NT2/D1 (cell line): ENCODE results near the gene PRR7.

Experiments used
- DNase-seq: peaks from one replicate; pipeline ENCODE4 v3.0.0-alpha.2; 2011; ENCODE audit warnings: low read depth, low spot score
- H3K27me3 ChIP-seq: 2 replicates; pipeline ENCODE4 v1.6.0; 2011; ENCODE audit warnings: mild to moderate bottlenecking; ENCODE audit not compliant: insufficient read length, insufficient read depth
- H3K36me3 ChIP-seq: 2 replicates; pipeline ENCODE4 v1.6.1; 2011; ENCODE audit warnings: mild to moderate bottlenecking, low read length, mixed read lengths; ENCODE audit not compliant: insufficient read depth, insufficient read length
- H3K4me1 ChIP-seq: 2 replicates; pipeline ENCODE4 v1.5.1; 2011; ENCODE audit not compliant: insufficient read depth, insufficient read length
- H3K4me3 ChIP-seq: 2 replicates; pipeline ENCODE4 v1.5.1; 2011; ENCODE audit warnings: low read depth; ENCODE audit not compliant: insufficient read length
- H3K9ac ChIP-seq: 2 replicates; pipeline ENCODE4 v1.6.0; 2011; ENCODE audit warnings: low read depth; ENCODE audit not compliant: insufficient read length
- H3K9me3 ChIP-seq: 2 replicates; pipeline ENCODE4 v1.5.1; 2011; ENCODE audit warnings: mild to moderate bottlenecking, low read length; ENCODE audit not compliant: insufficient read depth
- SUZ12 ChIP-seq: IDR thresholded peaks from 2 replicates; pipeline ENCODE4 v1.6.1; 2011; ENCODE audit not compliant: insufficient read length, insufficient read depth; ENCODE audit errors: extremely low read depth
- YY1 ChIP-seq: IDR thresholded peaks from 2 replicates; pipeline ENCODE4 v1.6.1; 2011; ENCODE audit not compliant: insufficient read length, insufficient read depth
- ZNF274 ChIP-seq: IDR thresholded peaks from 2 replicates; pipeline ENCODE4 v1.6.1; 2011; ENCODE audit warnings: mild to moderate bottlenecking, low read depth, low read length

The PRR7 gene

GRCh38 chr5:177498013-177498787 is 51.6 kb downstream of the PRR7 start:
- Histone ChIP-seq H3K9me3 (no peaks in the 10 kb centered on the region), H3K36me3 (peaks cover 41% of the 10 kb centered on the region), H3K9ac (peak overlapping the region; percentile 90), H3K27me3 (peaks cover 11% of the 10 kb centered on the region), H3K4me1 (peaks cover 34% of the 10 kb centered on the region), H3K4me3 (peak overlapping the region; percentile 69)
- no peak for DNase-seq
- no peak for TF ChIP-seq ZNF274
- TF ChIP-seq SUZ12 = no peak
- TF ChIP-seq YY1 = no peak

DNA sequence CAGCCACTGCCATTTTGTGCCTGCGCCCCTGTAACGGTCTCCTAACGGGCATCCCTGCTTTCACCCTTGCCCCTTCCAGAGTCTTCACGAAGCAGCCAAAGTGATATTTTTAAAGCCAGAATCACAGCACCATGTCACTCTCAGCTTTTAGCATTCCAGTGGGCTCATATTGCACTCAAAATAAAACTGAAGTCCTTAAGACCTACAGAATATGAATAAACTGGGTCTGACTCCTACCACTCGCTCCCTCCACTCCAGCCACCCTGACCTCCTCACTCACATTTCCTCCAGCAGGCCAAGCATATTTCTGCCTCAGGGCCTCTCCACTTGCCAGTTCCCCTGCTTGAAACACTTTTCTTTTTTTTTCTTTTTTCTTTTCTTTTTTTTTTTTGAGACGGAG is 53.2 kb downstream of the PRR7 start:
- TF ChIP-seq ZNF274 (no peak), YY1 (no peak), SUZ12 (no peak)
- Histone ChIP-seq H3K4me3 (no peak overlapping the region), H3K4me1 (peaks cover 27% of the 10 kb centered on the region)

GRCh38 chr5:177500685-177501522 is 54.3 kb downstream of the PRR7 start:
- Histone ChIP-seq H3K4me3 (no peak overlapping the region), H3K9ac (peak overlapping the region; percentile 39), H3K4me1 (peaks cover 17% of the 10 kb centered on the region), H3K9me3 (no peaks in the 10 kb centered on the region), H3K27me3 (peaks cover 11% of the 10 kb centered on the region), H3K36me3 (peaks cover 42% of the 10 kb centered on the region)
- TF ChIP-seq YY1 (no peak), SUZ12 (no peak), ZNF274 (no peak)
- DNase-seq = peak; percentile 79

More for the DNA sequence above, 53.2 kb downstream of the PRR7 start:
- Histone ChIP-seq H3K27me3 (peaks cover 11% of the 10 kb centered on the region), H3K9me3 (no peaks in the 10 kb centered on the region), H3K9ac (no peak overlapping the region), H3K36me3 (peaks cover 45% of the 10 kb centered on the region)
- DNase-seq = no peak

GRCh38 chr5:177501874-177502678 is 55.5 kb downstream of the PRR7 start:
- Histone ChIP-seq H3K9ac (peak overlapping the region; percentile 11), H3K9me3 (no peaks in the 10 kb centered on the region), H3K4me3 (no peak overlapping the region), H3K36me3 (peaks cover 38% of the 10 kb centered on the region), H3K27me3 (peaks cover 11% of the 10 kb centered on the region), H3K4me1 (peaks cover 15% of the 10 kb centered on the region)
- TF ChIP-seq SUZ12 (no peak), ZNF274 (no peak), YY1 (no peak)
- DNase-seq = no peak

DNA sequence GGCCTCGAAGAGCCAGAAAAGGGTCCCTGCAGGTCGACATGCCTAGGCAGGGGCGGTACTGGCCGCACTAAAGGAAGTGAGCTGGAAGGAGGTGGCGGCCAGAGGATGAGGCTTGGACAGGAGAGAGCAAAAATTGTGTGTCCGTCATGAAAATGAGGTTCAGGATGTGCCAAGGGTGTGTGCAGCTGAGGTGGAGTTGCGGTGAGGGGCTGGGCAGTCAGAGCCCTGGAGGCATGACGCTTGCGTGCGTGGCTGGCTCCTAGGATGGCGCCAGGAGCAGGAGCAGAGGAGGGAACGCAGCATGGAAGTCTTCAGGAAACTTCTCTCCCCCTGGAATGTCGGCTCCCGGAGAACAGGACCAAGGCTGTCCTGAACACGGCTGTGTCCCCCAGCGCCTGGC is 56.3 kb downstream of the PRR7 start:
- Histone ChIP-seq H3K27me3 (peaks cover 11% of the 10 kb centered on the region), H3K36me3 (peaks cover 46% of the 10 kb centered on the region), H3K9ac (no peak overlapping the region), H3K9me3 (no peaks in the 10 kb centered on the region), H3K4me1 (peaks cover 15% of the 10 kb centered on the region), H3K4me3 (no peak overlapping the region)
- no peak for DNase-seq
- TF ChIP-seq ZNF274 = no peak
- TF ChIP-seq YY1 = no peak
- TF ChIP-seq SUZ12 = no peak

DNA sequence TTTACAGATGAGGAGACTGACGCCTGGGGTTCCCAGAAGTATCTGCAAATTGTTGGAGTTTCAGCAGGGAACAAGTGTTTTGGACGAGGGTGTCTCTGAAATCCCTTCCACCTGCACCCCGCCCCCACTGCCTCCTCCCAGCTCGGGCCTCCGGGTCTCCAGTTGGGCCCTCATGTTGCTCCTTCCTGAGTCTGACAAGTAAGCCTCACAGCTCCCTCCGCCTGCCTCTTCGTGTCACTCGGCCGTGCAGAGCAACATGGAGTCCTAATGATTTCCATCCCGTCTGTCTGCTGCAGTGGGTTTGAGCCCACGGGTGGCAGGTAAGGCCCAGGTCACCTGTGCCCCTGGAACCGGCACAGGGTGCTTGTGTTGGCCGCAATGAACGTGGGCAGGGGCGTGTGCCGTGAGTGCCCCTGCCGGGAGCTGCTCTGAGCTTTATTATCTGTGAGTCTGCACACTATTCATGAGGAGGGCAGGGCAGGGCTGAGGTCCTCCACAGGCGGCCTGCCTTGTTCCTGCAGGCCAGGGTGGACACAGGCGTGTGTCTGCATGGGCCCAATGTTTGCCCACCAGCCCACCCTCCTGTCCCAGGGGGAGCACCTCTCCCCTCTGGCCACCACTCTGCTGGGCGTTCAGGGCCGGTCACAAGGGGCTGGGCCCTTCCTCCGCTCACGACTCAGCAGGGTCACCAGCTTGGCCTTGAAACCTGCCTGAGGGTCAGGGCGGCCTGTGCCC is 56.9 kb downstream of the PRR7 start:
- TF ChIP-seq YY1 (no peak), SUZ12 (no peak), ZNF274 (no peak)
- no peaks in the 10 kb centered on the region for H3K9me3 ChIP-seq
- DNase-seq = no peak
- H3K4me3 ChIP-seq = no peak overlapping the region
- peaks cover 53% of the 10 kb centered on the region for H3K36me3 ChIP-seq
- H3K27me3 ChIP-seq = peaks cover 5% of the 10 kb centered on the region
- peak overlapping the region; percentile 3 for H3K9ac ChIP-seq
- peaks cover 13% of the 10 kb centered on the region for H3K4me1 ChIP-seq
